NCI-H1048 (cell line): ENCODE results near the gene IFIT5.
"Not testable (repeated sequence)": the region's sequence is repeated elsewhere in the genome, so short reads cannot be mapped to it uniquely, and the experiment has no call there.

ENCODE experiments used
- DNase-seq: peaks from one replicate; lab custom pipeline; 2025; lab: John Stamatoyannopoulos, UW

The IFIT5 gene

DNA sequence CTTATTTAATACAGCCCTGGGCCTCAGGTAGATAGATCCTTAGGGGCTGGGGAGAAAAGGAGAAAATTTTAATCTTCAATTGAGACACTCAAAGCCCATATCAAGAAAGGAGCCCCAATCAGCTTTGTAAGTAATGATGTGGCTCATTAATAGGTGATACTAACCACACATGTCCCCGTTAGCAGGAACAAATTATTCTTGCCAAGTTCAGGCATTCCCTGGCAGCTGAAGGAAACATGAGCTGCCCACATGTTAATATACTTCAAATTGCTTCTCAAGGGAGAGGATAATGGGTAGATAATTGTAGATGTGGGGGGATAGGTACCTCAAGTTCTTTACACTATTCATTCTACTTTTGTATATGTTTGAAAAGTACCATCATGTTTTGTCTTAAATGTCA is 14.5 kb downstream of the IFIT5 start:
- DNase-seq = no peak

DNA sequence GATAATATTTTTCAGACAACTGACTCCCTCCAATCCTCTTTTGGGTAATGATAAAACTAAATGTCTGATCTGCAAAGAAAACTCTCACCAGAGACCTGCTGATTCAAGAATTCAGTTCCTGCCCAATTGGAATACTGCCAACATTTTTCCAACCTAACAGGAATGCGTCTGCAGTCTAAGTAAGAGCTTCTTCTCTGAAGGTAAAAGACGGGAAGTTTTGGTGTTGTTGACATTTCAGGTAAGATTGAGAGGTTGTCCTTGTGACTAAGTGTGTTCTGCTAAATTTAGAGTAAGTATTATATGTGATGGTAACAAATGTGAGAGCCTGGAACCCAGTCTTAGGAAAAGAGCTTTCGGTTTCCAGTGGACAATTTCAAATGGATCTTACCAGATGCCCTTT is 17.6 kb downstream of the IFIT5 start:
- DNase-seq = no peak

DNA sequence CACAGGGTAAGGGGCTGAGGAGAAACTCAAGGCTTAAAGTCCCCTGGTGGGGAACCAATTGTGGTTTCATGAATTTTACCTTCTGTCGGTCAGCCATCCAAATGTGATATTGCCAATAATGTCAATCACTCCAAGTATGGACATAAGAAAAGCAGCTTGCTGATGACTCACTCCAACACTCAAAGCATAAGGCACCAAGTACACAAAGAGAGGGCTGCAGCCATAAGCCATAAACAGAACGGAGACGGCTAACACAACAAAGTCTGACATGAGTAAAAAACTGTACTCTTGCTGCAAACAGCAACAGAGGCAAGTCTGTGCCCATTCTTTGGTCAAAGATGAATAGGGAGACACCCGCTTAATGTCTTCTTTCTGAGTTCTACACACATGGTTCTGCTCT is 24.2 kb downstream of the IFIT5 start:
- no peak for DNase-seq

DNA sequence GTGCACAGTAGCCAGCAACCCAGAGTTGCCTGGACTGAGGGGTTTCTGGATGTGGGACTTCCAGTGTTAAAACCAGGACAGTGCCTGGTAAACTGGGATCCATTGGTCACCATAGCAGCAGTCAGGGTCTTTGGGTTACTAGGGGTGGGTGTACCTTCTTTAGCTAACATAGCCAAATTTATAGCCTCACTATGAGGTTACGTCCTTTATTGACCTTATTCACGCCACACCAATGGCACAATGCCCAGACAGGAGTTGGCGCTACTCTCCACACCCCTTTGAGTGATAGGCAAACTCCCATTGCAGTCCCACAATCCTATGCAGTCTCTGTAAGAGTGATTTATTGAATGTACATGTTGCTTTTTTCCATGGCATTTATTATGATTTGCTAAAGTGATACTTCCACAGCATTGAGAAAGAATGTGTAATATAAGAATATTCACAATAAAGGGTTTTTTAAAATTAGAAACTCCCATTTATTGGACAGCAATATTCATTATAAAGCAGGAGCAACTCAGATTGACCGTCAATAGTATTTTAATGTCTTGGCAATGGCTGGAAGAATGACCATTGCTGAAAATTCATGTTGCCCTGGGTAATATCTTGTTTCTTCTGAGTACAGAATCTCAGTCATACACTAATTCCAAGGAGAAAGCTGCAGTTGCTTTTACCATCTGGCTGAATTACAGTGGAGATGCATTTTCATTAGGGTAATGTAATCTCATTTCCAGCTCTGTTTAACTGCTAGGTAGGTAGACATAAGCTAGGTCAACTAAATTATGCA is 26.1 kb downstream of the IFIT5 start:
- no peak for DNase-seq

- DNase-seq = no peak
Observed at GRCh38 chr10:89442289-89442688, 27.9 kb downstream of the IFIT5 start.

GRCh38 chr10:89444819-89445218 is 30.5 kb downstream of the IFIT5 start:
- DNase-seq = not testable (repeated sequence)

- DNase-seq = no peak
Observed at GRCh38 chr10:89450901-89451300, 36.5 kb downstream of the IFIT5 start.

DNA sequence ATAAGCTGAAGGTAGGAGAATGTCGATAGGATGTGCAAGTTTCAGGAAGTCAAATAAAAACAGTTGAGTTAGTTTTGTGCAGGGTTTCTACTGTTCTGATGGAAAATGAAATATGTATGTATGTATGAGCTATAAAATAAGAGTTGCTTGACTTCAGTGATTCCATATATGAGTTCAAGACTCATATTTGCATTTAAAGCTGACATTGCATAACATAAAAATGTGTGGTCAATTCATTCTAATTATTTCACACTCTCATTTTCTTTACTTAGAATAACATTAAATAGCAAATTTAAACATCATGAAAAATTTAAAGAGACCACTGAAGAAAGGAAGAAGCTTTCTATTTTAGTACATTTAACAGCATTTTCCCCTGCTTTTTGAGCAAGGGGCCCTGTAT is 37.8 kb downstream of the IFIT5 start:
- no peak for DNase-seq

DNA sequence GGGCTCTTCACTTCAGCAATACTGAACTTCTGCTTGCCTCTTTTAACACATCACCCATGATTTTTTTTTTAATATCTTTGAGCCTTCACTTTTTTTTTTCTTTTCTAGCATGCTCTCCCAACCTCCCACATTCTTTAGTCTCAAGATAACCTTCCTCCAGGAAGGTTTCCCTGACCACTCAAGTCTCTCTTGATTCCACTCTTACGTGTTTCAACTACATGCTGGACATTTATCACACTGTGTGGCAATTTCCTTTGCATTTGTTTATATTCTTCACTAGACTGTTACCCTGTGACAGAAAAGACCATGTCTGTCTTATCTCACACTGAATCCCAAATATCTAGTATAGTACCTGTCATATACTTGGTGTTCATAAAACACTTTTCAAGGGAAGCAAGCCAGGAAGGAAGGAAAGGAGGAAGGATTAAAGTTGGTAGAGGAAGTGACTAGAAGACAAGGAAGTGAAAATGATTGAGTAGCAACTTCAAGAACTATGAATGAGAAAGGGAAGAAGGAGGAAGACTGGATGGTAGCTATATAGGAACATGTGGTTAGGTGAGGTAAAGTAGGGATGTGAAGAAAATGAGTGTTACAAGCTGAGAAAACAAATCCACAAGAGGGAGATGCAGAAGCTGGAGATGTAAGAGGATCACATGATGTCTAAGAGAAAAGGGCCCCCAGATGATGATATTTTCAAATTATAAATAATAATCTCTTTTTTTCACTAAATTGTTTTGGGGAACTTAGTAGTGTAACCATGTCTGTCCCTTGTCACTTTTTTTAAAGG is 40.4 kb downstream of the IFIT5 start:
- DNase-seq = no peak

GRCh38 chr10:89458291-89458690 is 43.9 kb downstream of the IFIT5 start:
- DNase-seq = no peak

GRCh38 chr10:89458784-89459183 is 44.4 kb downstream of the IFIT5 start:
- DNase-seq = no peak

- DNase-seq = no peak
Observed at GRCh38 chr10:89463846-89464537, 49.6 kb downstream of the IFIT5 start.

- no peak for DNase-seq
Observed at GRCh38 chr10:89465196-89465595, 50.8 kb downstream of the IFIT5 start.

DNA sequence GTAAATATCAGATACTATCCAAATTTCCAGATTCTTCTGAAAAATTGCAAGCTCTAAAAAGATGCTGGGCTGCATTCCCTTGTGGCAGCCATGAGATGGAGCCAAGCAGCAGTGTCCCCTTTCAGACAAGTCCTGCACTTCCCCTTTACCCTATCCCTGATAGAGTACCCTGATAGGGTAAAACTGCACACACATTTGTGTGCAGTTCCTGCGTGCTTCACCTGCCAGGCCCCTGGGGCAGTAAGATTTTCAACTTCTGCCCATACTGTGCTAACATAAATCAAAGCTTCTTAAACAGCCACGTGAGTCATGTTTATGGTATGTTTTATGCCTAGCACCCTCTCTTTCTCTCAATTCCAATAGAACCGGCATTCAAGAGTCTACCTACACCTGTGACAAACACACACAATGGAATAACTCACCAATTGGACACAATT is 52.2 kb downstream of the IFIT5 start:
- no peak for DNase-seq

GRCh38 chr10:89468191-89468965 is 54.0 kb downstream of the IFIT5 start:
- no peak for DNase-seq

- DNase-seq = no peak
Observed at GRCh38 chr10:89469517-89469916, 55.1 kb downstream of the IFIT5 start.
